NCI-H69 (cell line): ENCODE results near the gene ODAD4.
"Not testable (repeated sequence)": the region's sequence is repeated elsewhere in the genome, so short reads cannot be mapped to it uniquely, and the experiment has no call there.

Source experiments
- DNase-seq: peaks from one replicate; lab custom pipeline; 2025; lab: John Stamatoyannopoulos, UW

The ODAD4 gene

GRCh38 chr17:42002175-42002791 lies 71.9 kb downstream of the ODAD4 start:
- DNase-seq = no peak

- no peak for DNase-seq
Observed at GRCh38 chr17:42002792-42003301, 72.4 kb downstream of the ODAD4 start.

- no peak for DNase-seq
Observed at GRCh38 chr17:42005166-42005565, 74.7 kb downstream of the ODAD4 start.

GRCh38 chr17:42009170-42009569 lies 78.8 kb downstream of the ODAD4 start:
- DNase-seq = no peak

GRCh38 chr17:42010266-42010680 lies 79.9 kb downstream of the ODAD4 start:
- DNase-seq = not testable (repeated sequence)

GRCh38 chr17:42010898-42011516 lies 80.6 kb downstream of the ODAD4 start:
- no peak for DNase-seq

GRCh38 chr17:42012363-42012762 lies 81.9 kb downstream of the ODAD4 start:
- not testable (repeated sequence) for DNase-seq

- DNase-seq = not testable (repeated sequence)
Observed at GRCh38 chr17:42013740-42014139, 83.3 kb downstream of the ODAD4 start.
